WTC11 (cell line): ENCODE results near the gene TMTC1. TPM values are rescaled to one million over a fixed set of nuclear protein-coding genes. Genes with fewer than 3 reads are reported as not detected.

ENCODE experiments used
- ATAC-seq: fragments of 200-7000 bp; cut with Tn5 transposase; 2 replicates; pipeline ENCODE4 v1.10.0; 2021; ENCODE audit warnings: mild to moderate bottlenecking, moderate library complexity
- CTCF ChIA-PET: fragments of 300-600 bp; sonication (Branson Sonifier 250); formaldehyde crosslinking; loops from one replicate; lab custom pipeline; 2021; ENCODE audit warnings: antibody characterized with exemption; lab: Charles Lee
- POLR2A ChIA-PET: fragments of 350-600 bp; sonication (Branson Sonifier 250); formaldehyde crosslinking; loops from one replicate; lab custom pipeline; 2021; ENCODE audit warnings: antibody characterized with exemption; lab: Charles Lee
- DNase-seq: peaks from one replicate; pipeline ENCODE4 v3.0.0; 2021; ENCODE audit warnings: low spot score
- H3K27ac Mint-ChIP-seq: 2 replicates; pipeline ENCODE4 v1.8.0; 2021; ENCODE audit warnings: mixed read lengths
- H3K27me3 Mint-ChIP-seq: 2 replicates; pipeline ENCODE4 v1.8.0; 2021; ENCODE audit warnings: low read depth, mild to moderate bottlenecking, moderate library complexity, mixed read lengths
- H3K36me3 Mint-ChIP-seq: 2 replicates; pipeline ENCODE4 v1.8.0; 2021; ENCODE audit warnings: mixed read lengths
- H3K4me1 Mint-ChIP-seq: 2 replicates; pipeline ENCODE4 v1.8.0; 2022; ENCODE audit warnings: mixed read lengths
- H3K4me3 Mint-ChIP-seq: 2 replicates; pipeline ENCODE4 v1.8.0; 2021; ENCODE audit warnings: mild to moderate bottlenecking, moderate library complexity, mixed read lengths
- H3K9me3 Mint-ChIP-seq: 2 replicates; pipeline ENCODE4 v1.8.0; 2021; ENCODE audit warnings: mixed read lengths
- AR ChIP-seq: fragments of 250-450 bp; sonication (Bioruptor Pico); IDR thresholded peaks from 2 replicates; pipeline ENCODE4 v1.9.0; 2021; ENCODE audit warnings: mild to moderate bottlenecking
- CBFB ChIP-seq: sonication (generic); formaldehyde crosslinking; IDR thresholded peaks from 2 replicates; pipeline ENCODE4 v1.8.1; 2022; ENCODE audit warnings: mild to moderate bottlenecking, low read depth, missing genetic modification reagents
- CREB1 ChIP-seq: sonication (generic); formaldehyde crosslinking; IDR thresholded peaks from 2 replicates; pipeline ENCODE4 v1.8.0; 2023; ENCODE audit warnings: mild to moderate bottlenecking, missing genetic modification reagents
- E2F1 ChIP-seq: sonication (generic); formaldehyde crosslinking; IDR thresholded peaks from 2 replicates; pipeline ENCODE4 v1.8.0; 2022; ENCODE audit warnings: mild to moderate bottlenecking, missing genetic modification reagents
- ESRRA ChIP-seq: sonication (generic); formaldehyde crosslinking; IDR thresholded peaks from 2 replicates; pipeline ENCODE4 v1.8.1; 2022; ENCODE audit warnings: mild to moderate bottlenecking, missing genetic modification reagents, borderline replicate concordance
- GTF2I ChIP-seq: fragments of 250-450 bp; sonication (Bioruptor Pico); conservative IDR thresholded peaks from 2 replicates; pipeline ENCODE4 v1.4.0; 2021; ENCODE audit warnings: mild to moderate bottlenecking
- HMGA2 ChIP-seq: fragments of 250-450 bp; sonication (Bioruptor Pico); IDR thresholded peaks from 2 replicates; pipeline ENCODE4 v1.4.0; 2021; ENCODE audit warnings: mild to moderate bottlenecking, moderate library complexity
- IRF2 ChIP-seq: sonication (generic); formaldehyde crosslinking; IDR thresholded peaks from 2 replicates; pipeline ENCODE4 v1.8.0; 2022; ENCODE audit warnings: low read depth, missing genetic modification reagents, borderline replicate concordance
- JAZF1 ChIP-seq: fragments of 250-450 bp; sonication (Bioruptor Pico); IDR thresholded peaks from 2 replicates; pipeline ENCODE4 v1.9.0; 2021; ENCODE audit warnings: moderate library complexity, mild to moderate bottlenecking, inconsistent platforms
- MLX ChIP-seq: sonication (generic); formaldehyde crosslinking; IDR thresholded peaks from 2 replicates; pipeline ENCODE4 v1.8.1; 2023; ENCODE audit warnings: mild to moderate bottlenecking, missing genetic modification reagents, moderate library complexity
- MXD4 ChIP-seq: fragments of 250-450 bp; sonication (Bioruptor Pico); IDR thresholded peaks from 2 replicates; pipeline ENCODE4 v1.8.0; 2021; ENCODE audit warnings: mild to moderate bottlenecking, moderate library complexity, borderline replicate concordance
- NFE2L1 ChIP-seq: sonication (generic); formaldehyde crosslinking; IDR thresholded peaks from 2 replicates; pipeline ENCODE4 v1.8.1; 2023; ENCODE audit warnings: missing genetic modification reagents
- NR1H2 ChIP-seq: sonication (generic); formaldehyde crosslinking; IDR thresholded peaks from 2 replicates; pipeline ENCODE4 v1.9.0; 2021; ENCODE audit warnings: mild to moderate bottlenecking, moderate library complexity, missing genetic modification reagents
- SMAD4 ChIP-seq: sonication (generic); formaldehyde crosslinking; IDR thresholded peaks from 2 replicates; pipeline ENCODE4 v1.8.0; 2022; ENCODE audit warnings: mild to moderate bottlenecking, missing genetic modification reagents
- SOX15 ChIP-seq: fragments of 250-450 bp; sonication (Bioruptor Pico); IDR thresholded peaks from 2 replicates; pipeline ENCODE4 v1.9.0; 2021; ENCODE audit warnings: mild to moderate bottlenecking
- TEAD1 ChIP-seq: sonication (generic); formaldehyde crosslinking; IDR thresholded peaks from 2 replicates; pipeline ENCODE4 v1.8.0; 2022; ENCODE audit warnings: mild to moderate bottlenecking, missing genetic modification reagents
- ZNF219 ChIP-seq: sonication (generic); formaldehyde crosslinking; IDR thresholded peaks from 2 replicates; pipeline ENCODE4 v1.8.0; 2023; ENCODE audit warnings: missing genetic modification reagents, mild to moderate bottlenecking, borderline replicate concordance
- ZNF396 ChIP-seq: fragments of 250-450 bp; sonication (Bioruptor Pico); IDR thresholded peaks from 2 replicates; pipeline ENCODE4 v1.8.0; 2021; ENCODE audit warnings: mild to moderate bottlenecking, moderate library complexity, borderline replicate concordance
- ZNF423 ChIP-seq: fragments of 250-450 bp; sonication (Bioruptor Pico); IDR thresholded peaks from 2 replicates; pipeline ENCODE4 v2.1.2; 2022; ENCODE audit warnings: mild to moderate bottlenecking, moderate library complexity
- total RNA-seq: library from RNA; stranded (reverse); gene quantifications from 3 replicates; pipeline ENCODE4 v1.2.3, GENCODE V29; 2021
- TF ChIP-seq, protein P1 (sequence below): sonication (generic); formaldehyde crosslinking; IDR thresholded peaks from 2 replicates; pipeline ENCODE4 v1.8.1; 2022; ENCODE audit warnings: mild to moderate bottlenecking, moderate library complexity, missing genetic modification reagents
- TF ChIP-seq, protein P2 (sequence below): sonication (generic); formaldehyde crosslinking; IDR thresholded peaks from 2 replicates; pipeline ENCODE4 v1.8.1; 2022; ENCODE audit warnings: low read depth, mild to moderate bottlenecking, moderate library complexity, missing genetic modification reagents, borderline replicate concordance

Gene TMTC1
- total RNA-seq, 1 experiment from 2014 or later, result 17.3 TPM

GRCh38 chr12:29622251-29622650, 161.5 kb downstream of the TMTC1 start:
- no peak for TF ChIP-seq HMGA2 (CRISPR knock-in tag)
- no peak for TF ChIP-seq E2F1 (CRISPR knock-in tag)
- TF ChIP-seq MLX, result no peak
- H3K9me3 Mint-ChIP-seq, result no peaks in the 10 kb centered on the region
- H3K36me3 Mint-ChIP-seq, result peaks cover 3% of the 10 kb centered on the region; the same call in 1 of the 2 replicates
- no peaks in the 10 kb centered on the region for H3K27me3 Mint-ChIP-seq
- H3K4me1 Mint-ChIP-seq, result peaks cover 19% of the 10 kb centered on the region
- ChIA-PET CTCF (no interaction called here), POLR2A (no interaction called here)
- H3K4me3 Mint-ChIP-seq, result no peak overlapping the region
- H3K27ac Mint-ChIP-seq, result no peak overlapping the region
- no peak for DNase-seq
- no peak for ATAC-seq

DNA sequence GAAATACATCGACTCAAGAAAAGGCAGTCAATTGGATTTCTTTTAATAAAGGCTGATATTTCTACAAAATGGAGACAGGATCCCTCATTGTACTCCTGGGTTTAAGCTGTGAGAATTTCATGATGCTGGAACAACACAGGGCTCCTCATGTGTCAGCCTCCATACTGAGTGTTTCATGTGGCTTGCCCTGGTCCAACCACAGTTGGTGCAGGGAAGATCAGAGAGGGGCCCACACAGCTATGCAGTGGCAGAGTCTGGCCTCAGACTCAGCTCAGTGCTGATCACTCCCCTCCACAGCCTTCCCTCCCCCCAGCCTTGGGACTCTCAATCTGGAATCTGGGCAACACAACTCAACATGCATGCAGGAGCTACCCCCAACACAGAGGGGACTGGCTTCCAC, 163.7 kb downstream of the TMTC1 start:
- TF ChIP-seq IRF2 (no peak), MLX (no peak), ZNF219 (CRISPR knock-in tag) (no peak), GTF2I (no peak), CBFB (CRISPR knock-in tag) (no peak), CREB1 (no peak), ZNF396 (CRISPR knock-in tag) (no peak), NR1H2 (CRISPR knock-in tag) (no peak), AR (CRISPR knock-in tag) (no peak), SMAD4 (CRISPR knock-in tag) (no peak), MXD4 (no peak), SOX15 (CRISPR knock-in tag) (no peak), NFE2L1 (no peak), TEAD1 (no peak), ZNF423 (CRISPR knock-in tag) (no peak), ESRRA (CRISPR knock-in tag) (no peak), JAZF1 (CRISPR knock-in tag) (no peak), HMGA2 (CRISPR knock-in tag) (no peak)
- TF ChIP-seq, protein P1, sequence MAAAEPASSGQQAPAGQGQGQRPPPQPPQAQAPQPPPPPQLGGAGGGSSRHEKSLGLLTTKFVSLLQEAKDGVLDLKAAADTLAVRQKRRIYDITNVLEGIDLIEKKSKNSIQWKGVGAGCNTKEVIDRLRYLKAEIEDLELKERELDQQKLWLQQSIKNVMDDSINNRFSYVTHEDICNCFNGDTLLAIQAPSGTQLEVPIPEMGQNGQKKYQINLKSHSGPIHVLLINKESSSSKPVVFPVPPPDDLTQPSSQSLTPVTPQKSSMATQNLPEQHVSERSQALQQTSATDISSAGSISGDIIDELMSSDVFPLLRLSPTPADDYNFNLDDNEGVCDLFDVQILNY (CRISPR knock-in tag), result no peak
- TF ChIP-seq, protein P2, sequence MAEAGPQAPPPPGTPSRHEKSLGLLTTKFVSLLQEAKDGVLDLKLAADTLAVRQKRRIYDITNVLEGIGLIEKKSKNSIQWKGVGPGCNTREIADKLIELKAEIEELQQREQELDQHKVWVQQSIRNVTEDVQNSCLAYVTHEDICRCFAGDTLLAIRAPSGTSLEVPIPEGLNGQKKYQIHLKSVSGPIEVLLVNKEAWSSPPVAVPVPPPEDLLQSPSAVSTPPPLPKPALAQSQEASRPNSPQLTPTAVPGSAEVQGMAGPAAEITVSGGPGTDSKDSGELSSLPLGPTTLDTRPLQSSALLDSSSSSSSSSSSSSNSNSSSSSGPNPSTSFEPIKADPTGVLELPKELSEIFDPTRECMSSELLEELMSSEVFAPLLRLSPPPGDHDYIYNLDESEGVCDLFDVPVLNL (CRISPR knock-in tag), result no peak
- Mint-ChIP-seq H3K4me1 (peaks cover 2% of the 10 kb centered on the region), H3K36me3 (peaks cover 3% of the 10 kb centered on the region; the same call in 1 of the 2 replicates), H3K27me3 (no peaks in the 10 kb centered on the region), H3K27ac (no peak overlapping the region), H3K4me3 (no peak overlapping the region), H3K9me3 (no peaks in the 10 kb centered on the region)
- ATAC-seq (no peak), DNase-seq (no peak)
- POLR2A ChIA-PET, result no interaction called here
- CTCF ChIA-PET, result interaction anchor here (0.6 to 1.0 kb wide), 2 partner anchors 10 to 66 kb away, joined by 3 read pairs; no protein-coding TSS in a partner anchor
